Body of pancreas (tissue), 4 donors: ENCODE results near the gene RAPGEF1. TPM values are rescaled to one million over a fixed set of nuclear protein-coding genes. Genes with fewer than 3 reads are reported as not detected.

Experiments
- ATAC-seq: fragments of 150-250 bp; one replicate; pipeline ENCODE4 v1.9.1; 2016
- DNase-seq, 4 donors: peaks; one replicate each; pipeline ENCODE4 v3.0.0-alpha.2; 2019
- H3K27ac ChIP-seq, 4 donors: fragments of 200-600 bp; sonication (generic); 1 replicate in 3 of 4; 2 replicates in 1 of 4; pipeline versions ENCODE4 v1.5.1 to v1.6.1; 2016 to 2019; ENCODE audit warnings: mild to moderate bottlenecking in 1 of 4, mixed read lengths in 1 of 4, moderate library complexity in 1 of 4
- H3K27me3 ChIP-seq, 2 donors: fragments of 200-600 bp; sonication (generic); one replicate each; pipeline ENCODE4 v1.6.0; 2016; ENCODE audit warnings: mild to moderate bottlenecking in 1 of 2
- H3K36me3 ChIP-seq, 2 donors: fragments of 200-600 bp; sonication (generic); replicated peaks in 1 of 2; 2 replicates each; pipeline ENCODE4 v1.5.1; 2016; ENCODE audit warnings: low read depth in 2 of 2; ENCODE audit not compliant: insufficient read depth in 1 of 2
- H3K4me1 ChIP-seq: fragments of 200-600 bp; sonication (generic); one replicate; pipeline ENCODE4 v1.6.0; 2016
- H3K4me3 ChIP-seq, 2 donors: fragments of 200-600 bp; sonication (generic); 1 replicate in 1 of 2; 2 replicates in 1 of 2; pipeline ENCODE4 v1.5.1; 2016 to 2019
- H3K9me3 ChIP-seq, 3 donors: fragments of 200-600 bp; sonication (generic); 1 replicate in 2 of 3; 2 replicates in 1 of 3; pipeline ENCODE4 v1.5.1; 2016
- POLR2A ChIP-seq, 3 donors: fragments of 450-650 bp; IDR thresholded peaks; one replicate each; pipeline ENCODE4 v1.6.1; 2016; ENCODE audit warnings: antibody characterized with exemption in 3 of 3, mild to moderate bottlenecking in 2 of 3
- WGBS, 2 donors: methylation state at CpG; one replicate each; pipeline ENCODE4 v1.1.5; 2017; 5-methylcytosine and 5-hydroxymethylcytosine counted together
- intact Hi-C: fragments of 100-400 bp; cut with DNase I; formaldehyde crosslinking; loops from one replicate; pipeline ENCODE4 v1.15.1; 2023
- total RNA-seq, 2 donors: library from RNA; depleted of rRNA; stranded (reverse); fragments of >200 nt; gene quantifications; one replicate each; pipeline ENCODE4 v1.1.0, GENCODE V29; 2016
- TF ChIP-seq, protein P1 (sequence below), 7 experiments: fragments of 450-650 bp in 4 of 7; fragments of 200-600 bp in 3 of 7; sonication (generic) in 3 of 7; IDR thresholded peaks; one replicate each; pipeline ENCODE4 v1.5.1; 2016 to 2019; ENCODE audit warnings: antibody characterized with exemption in 7 of 7

Gene RAPGEF1
- total RNA-seq, 2 donors from 2014 or later = 30.1 to 70.5 TPM

DNA sequence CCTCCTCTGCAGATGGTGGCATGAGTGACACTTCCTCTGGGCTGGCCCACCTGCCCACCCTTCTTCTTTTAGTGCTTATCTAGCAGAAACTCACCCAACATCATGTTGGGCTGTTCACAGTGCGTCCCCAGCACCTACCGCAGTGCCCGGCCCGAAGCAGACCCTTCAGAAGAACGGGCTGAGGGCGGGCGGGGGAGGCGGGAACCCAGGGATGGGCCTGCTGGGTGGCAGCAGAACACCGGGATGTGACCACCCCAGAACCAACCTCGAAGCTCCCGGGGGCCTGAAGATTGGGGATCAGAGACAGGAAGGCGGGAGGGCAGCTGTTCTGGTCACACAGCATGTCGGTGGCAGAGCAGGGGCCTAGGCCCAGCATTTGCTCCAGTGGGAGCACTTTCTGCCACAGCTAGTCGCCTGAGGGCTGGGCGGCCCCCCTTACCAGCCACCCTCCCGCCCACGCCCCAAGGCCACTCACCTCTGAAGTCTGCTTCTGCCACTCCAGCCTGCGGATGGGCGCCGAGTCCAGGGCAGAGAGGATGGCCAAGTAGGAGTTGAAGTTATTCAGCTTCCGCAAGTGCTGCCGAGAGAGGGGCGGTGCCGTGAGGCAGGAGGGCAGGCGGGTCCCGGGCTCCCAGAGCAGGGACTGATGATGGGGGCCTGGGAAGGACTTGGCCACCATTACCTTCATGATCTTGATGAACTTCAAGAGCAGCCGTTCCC, 155.9 kb downstream of the RAPGEF1 start:
- intact Hi-C loops = no loop called here
- ATAC-seq = no peak
- WGBS, 2 donors = 89 to 93% methylated on average over 18 to 27 of the region's 27 CpGs
- H3K27me3 ChIP-seq = no peaks in the 10 kb centered on the region
- H3K9me3 ChIP-seq = no peaks in the 10 kb centered on the region
- no peak overlapping the region for H3K27ac ChIP-seq
- peaks cover 12 to 47% of the 10 kb centered on the region in 2 donors for H3K36me3 ChIP-seq
- no peak for DNase-seq
- H3K4me3 ChIP-seq = no peak overlapping the region
- no peaks in the 10 kb centered on the region for H3K4me1 ChIP-seq
- TF ChIP-seq, protein P1, sequence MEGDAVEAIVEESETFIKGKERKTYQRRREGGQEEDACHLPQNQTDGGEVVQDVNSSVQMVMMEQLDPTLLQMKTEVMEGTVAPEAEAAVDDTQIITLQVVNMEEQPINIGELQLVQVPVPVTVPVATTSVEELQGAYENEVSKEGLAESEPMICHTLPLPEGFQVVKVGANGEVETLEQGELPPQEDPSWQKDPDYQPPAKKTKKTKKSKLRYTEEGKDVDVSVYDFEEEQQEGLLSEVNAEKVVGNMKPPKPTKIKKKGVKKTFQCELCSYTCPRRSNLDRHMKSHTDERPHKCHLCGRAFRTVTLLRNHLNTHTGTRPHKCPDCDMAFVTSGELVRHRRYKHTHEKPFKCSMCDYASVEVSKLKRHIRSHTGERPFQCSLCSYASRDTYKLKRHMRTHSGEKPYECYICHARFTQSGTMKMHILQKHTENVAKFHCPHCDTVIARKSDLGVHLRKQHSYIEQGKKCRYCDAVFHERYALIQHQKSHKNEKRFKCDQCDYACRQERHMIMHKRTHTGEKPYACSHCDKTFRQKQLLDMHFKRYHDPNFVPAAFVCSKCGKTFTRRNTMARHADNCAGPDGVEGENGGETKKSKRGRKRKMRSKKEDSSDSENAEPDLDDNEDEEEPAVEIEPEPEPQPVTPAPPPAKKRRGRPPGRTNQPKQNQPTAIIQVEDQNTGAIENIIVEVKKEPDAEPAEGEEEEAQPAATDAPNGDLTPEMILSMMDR (IDR thresholded peaks at IDR 0.05) = no peak
- no peak for TF ChIP-seq POLR2A (IDR thresholded peaks at IDR 0.05)

DNA sequence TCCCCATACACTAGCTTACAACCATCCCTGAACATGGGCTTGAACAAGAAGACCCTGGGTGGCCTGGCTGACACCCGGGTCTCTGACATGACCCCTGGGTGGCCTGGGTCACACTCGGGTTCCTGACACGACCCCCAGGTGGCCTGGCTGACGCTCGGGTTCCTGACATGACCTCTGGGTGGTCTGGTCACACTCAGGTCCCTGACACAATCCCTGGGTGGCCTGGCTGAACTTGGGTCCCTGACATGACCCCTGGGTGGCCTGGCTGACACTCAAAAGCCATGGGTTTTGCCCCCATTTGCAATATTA, 156.6 kb downstream of the RAPGEF1 start:
- 60 to 87% methylated on average over 1 to 5 of the region's 5 CpGs for WGBS, 2 donors
- Histone ChIP-seq H3K27ac (no peak overlapping the region), H3K4me3 (no peak overlapping the region), H3K27me3 (no peaks in the 10 kb centered on the region), H3K4me1 (no peaks in the 10 kb centered on the region), H3K9me3 (no peaks in the 10 kb centered on the region), H3K36me3 (peaks cover 12 to 45% of the 10 kb centered on the region in 2 donors)
- no peak for ATAC-seq
- no peak for DNase-seq
- TF ChIP-seq POLR2A (IDR thresholded peaks at IDR 0.05) = no peak
- TF ChIP-seq, protein P1 (IDR thresholded peaks at IDR 0.05) = no peak
- intact Hi-C loops = no loop called here

DNA sequence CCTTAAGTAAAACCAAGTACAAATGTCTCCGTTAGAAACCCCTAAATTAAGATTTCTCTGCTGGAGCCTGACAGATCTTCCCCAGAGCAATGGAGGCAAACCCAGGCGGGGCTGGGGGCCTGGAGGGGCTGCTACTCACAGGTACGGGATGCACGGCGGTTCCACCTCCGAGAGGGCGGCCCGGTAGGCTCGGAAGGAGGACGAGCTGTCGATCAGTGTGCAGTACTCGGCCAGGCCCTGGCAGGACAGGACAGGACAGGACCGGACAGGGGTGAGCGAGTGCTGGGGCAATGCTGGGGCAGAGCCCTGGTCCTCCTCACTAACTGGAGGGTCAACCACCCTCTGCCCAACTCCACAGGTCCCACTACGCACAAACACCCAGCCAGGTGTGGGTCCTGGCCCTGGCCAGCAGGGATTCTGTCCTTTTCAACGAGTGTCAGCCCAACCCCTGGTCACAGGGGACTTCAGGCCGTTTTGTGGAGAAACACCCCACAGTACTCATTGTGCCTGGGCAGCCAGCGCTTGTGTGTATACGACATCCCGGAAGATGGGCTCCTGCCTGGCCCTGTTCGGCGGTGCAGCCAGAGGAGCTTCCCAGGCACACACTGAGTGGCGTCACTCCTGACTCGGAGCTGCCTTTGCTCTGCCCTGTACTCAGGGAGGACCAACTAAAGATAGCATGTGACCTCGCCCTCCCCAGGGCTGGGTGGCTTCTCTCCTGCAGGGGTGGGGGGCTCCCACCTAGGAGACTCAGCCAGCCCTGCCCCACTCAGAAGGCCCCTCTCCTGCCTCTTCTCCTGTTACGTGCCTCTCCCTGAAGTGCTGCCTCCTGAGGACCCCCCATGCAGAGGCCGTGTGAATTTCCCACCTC, 157.2 kb downstream of the RAPGEF1 start:
- DNase-seq = no peak
- WGBS, 2 donors = 89% methylated on average over 16 to 27 of the region's 27 CpGs
- peaks cover 12 to 40% of the 10 kb centered on the region in 2 donors for H3K36me3 ChIP-seq

DNA sequence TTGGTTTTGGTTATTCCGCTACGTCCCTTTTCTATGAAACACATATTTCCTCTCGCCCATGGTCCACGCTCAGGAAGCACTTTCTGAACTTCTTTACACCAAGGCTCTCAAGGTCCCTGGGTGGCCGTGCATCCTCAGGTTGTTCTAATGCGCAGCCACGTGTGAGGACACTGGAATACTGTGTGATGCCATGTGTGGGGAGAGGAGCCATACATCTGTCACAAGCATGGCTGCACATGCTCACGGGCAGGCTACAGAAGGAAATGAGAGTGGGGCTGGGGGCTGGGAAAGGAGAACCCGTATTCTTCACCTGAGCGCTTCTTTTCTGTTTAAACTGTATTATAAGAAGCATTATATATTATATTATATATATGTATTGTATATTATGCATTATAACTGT, 157.8 kb downstream of the RAPGEF1 start:
- TF ChIP-seq, protein P1 (IDR thresholded peaks at IDR 0.05) = no peak
- no peak for TF ChIP-seq POLR2A (IDR thresholded peaks at IDR 0.05)
- 96% methylated on average over 10 of the region's 10 CpGs for WGBS, 2 donors
- no peaks in the 10 kb centered on the region for H3K4me1 ChIP-seq
- H3K27me3 ChIP-seq = no peaks in the 10 kb centered on the region
- intact Hi-C loops = no loop called here
- H3K36me3 ChIP-seq = peaks cover 12 to 35% of the 10 kb centered on the region in 2 donors
- no peak for ATAC-seq
- no peak overlapping the region for H3K27ac ChIP-seq
- no peaks in the 10 kb centered on the region for H3K9me3 ChIP-seq
- no peak overlapping the region for H3K4me3 ChIP-seq
- DNase-seq = no peak

More for the DNA sequence above, 157.2 kb downstream of the RAPGEF1 start:
- no peak for ATAC-seq
- TF ChIP-seq, protein P1 (IDR thresholded peaks at IDR 0.05) = no peak
- TF ChIP-seq POLR2A (IDR thresholded peaks at IDR 0.05) = no peak
- H3K27ac ChIP-seq = no peak overlapping the region
- intact Hi-C loops = no loop called here
- H3K4me3 ChIP-seq = no peak overlapping the region
- no peaks in the 10 kb centered on the region for H3K9me3 ChIP-seq
- no peaks in the 10 kb centered on the region for H3K27me3 ChIP-seq
- no peaks in the 10 kb centered on the region for H3K4me1 ChIP-seq
